ENCODE data around the gene GLG1. TPM values are rescaled to one million over a fixed set of nuclear protein-coding genes. Genes with fewer than 3 reads are reported as not detected.
A peak's percentile ranks its signal among the peaks of the same experiment; 100 is the strongest.
"Not testable (repeated sequence)": the region's sequence is repeated elsewhere in the genome, so short reads cannot be mapped to it uniquely, and the experiment has no call there.

GLG1 gene
- 117 TPM in 2 replicates for total RNA-seq (2021)
- Bru-seq, nascent RNA = percentile 82 among the genes with signal in this experiment
- BruChase-seq, experiment 1, labeled RNA remaining after a 2-hour chase = percentile 75 among the genes with signal in this experiment
- BruChase-seq, experiment 2, labeled RNA remaining after a 6-hour chase = percentile 80 among the genes with signal in this experiment
- long read RNA-seq, full-length matches to known transcripts = 33 of 65 reads
- long read RNA-seq, partial matches to known transcripts = 8 of 65 reads
- long read RNA-seq, other reads (novel, unspliced or antisense) = 24 of 65 reads

- H3K36me3 ChIP-seq (ENCODE audit: low read depth) = no peaks in the 10 kb centered on the region
- H4K20me1 ChIP-seq (ENCODE audit: insufficient read depth) = peaks cover 26% of the 10 kb centered on the region; the same call in 1 of the 2 replicates
- CTCF ChIA-PET = interaction anchor here (0.6 kb wide), 1 partner anchor 947 kb away, joined by 6 read pairs; no protein-coding TSS in a partner anchor
- no TSS peak for BruUV-seq (replicated peaks)
- no peaks in the 10 kb centered on the region for H3K9me3 ChIP-seq (ENCODE audit: insufficient read depth, low read depth)
- H3F3A ChIP-seq (ENCODE audit: insufficient read depth, low read depth) = peaks cover 17% of the 10 kb centered on the region; the same call in 1 of the 2 replicates
- no peaks in the 10 kb centered on the region for H3K9me2 ChIP-seq (ENCODE audit: insufficient read depth)
- POLR2A ChIA-PET (ENCODE audit: unreplicated experiment) = interaction anchor here (0.6 to 0.7 kb wide), 4 partner anchors 127 to 1571 kb away, joined by 3 to 8 read pairs (median 5); no protein-coding TSS in a partner anchor
- peak; percentile 74 to 86 for DNase-seq
- peak within 1 kb of the TSS; percentile 99 for H2AFZ ChIP-seq
- H3K4me3 ChIP-seq = peak within 1 kb of the TSS; percentile 98
- peaks cover 51% of the 10 kb centered on the region for H3K79me2 ChIP-seq (ENCODE audit: low read depth)
- peaks cover 33% of the 10 kb centered on the region for H3K4me1 ChIP-seq (replicated peaks; ENCODE audit: insufficient read depth)
- intact Hi-C loops (cut with micrococcal nuclease; ENCODE audit: unreplicated experiment) = loop anchor here (5.0 to 10.0 kb wide), 3 partner anchors 122 to 242 kb away; no protein-coding TSS in a partner anchor
- no peak for TF ChIP-seq EZH2 (IDR thresholded peaks at IDR 0.05; ENCODE audit: low read depth)
- H3K27me3 ChIP-seq (ENCODE audit: insufficient read depth, low read depth) = no peaks in the 10 kb centered on the region
- H3K27ac ChIP-seq = peak within 1 kb of the TSS; percentile 69
- H3K4me2 ChIP-seq = peak within 1 kb of the TSS; percentile 100
These were observed at the start of gene GLG1 for GRCh38 chr16:74606521-74607309. TSS of gene GLG1 (minus strand) at chr16:74607114. CDS start at chr16:74607094, 20 bp downstream.

- peaks cover 86% of the 10 kb centered on the region for H3K79me2 ChIP-seq (ENCODE audit: low read depth)
- POLR2A ChIA-PET (ENCODE audit: unreplicated experiment) = no interaction called here
These were observed 47.7 kb upstream of the GLG1 start for GRCh38 chr16:74654536-74655050.

GRCh38 chr16:74652883-74653282 is 46.0 kb upstream of the GLG1 start:
- POLR2A ChIA-PET (ENCODE audit: unreplicated experiment); H2AFZ ChIP-seq; H3K9me3 ChIP-seq (ENCODE audit: insufficient read depth, low read depth); H3K4me1 ChIP-seq (replicated peaks; ENCODE audit: insufficient read depth); BruUV-seq (replicated peaks); CTCF ChIA-PET; DNase-seq; H3K4me2 ChIP-seq; H3K4me3 ChIP-seq; intact Hi-C loops (cut with micrococcal nuclease; ENCODE audit: unreplicated experiment); H3K9me2 ChIP-seq (ENCODE audit: insufficient read depth); H3K27me3 ChIP-seq (ENCODE audit: insufficient read depth, low read depth): not testable (repeated sequence)
- Histone ChIP-seq H3K36me3 (ENCODE audit: low read depth) (peaks cover 31% of the 10 kb centered on the region), H4K20me1 (ENCODE audit: insufficient read depth) (peaks cover 49% of the 10 kb centered on the region), H3F3A (ENCODE audit: insufficient read depth, low read depth) (peaks cover 29% of the 10 kb centered on the region), H3K79me2 (ENCODE audit: low read depth) (peaks cover 69% of the 10 kb centered on the region), H3K27ac (0 out of 2 replicates have a peak overlapping the region, but pooled peaks have one; percentile 6)

More at GRCh38 chr16:74654536-74655050, 47.7 kb upstream of the GLG1 start:
- Histone ChIP-seq H3K4me3 (no peak overlapping the region), H3K4me2 (no peak overlapping the region), H2AFZ (no peak overlapping the region), H3K4me1 (replicated peaks; ENCODE audit: insufficient read depth) (0 out of 2 replicates have a peak, but pooled peaks cover 8% of the 10 kb centered on the region), H3K27ac (no peak overlapping the region), H4K20me1 (ENCODE audit: insufficient read depth) (peaks cover 62% of the 10 kb centered on the region), H3K9me3 (ENCODE audit: insufficient read depth, low read depth) (no peaks in the 10 kb centered on the region), H3K36me3 (ENCODE audit: low read depth) (peaks cover 31% of the 10 kb centered on the region), H3K27me3 (ENCODE audit: insufficient read depth, low read depth) (no peaks in the 10 kb centered on the region), H3F3A (ENCODE audit: insufficient read depth, low read depth) (peaks cover 29% of the 10 kb centered on the region), H3K9me2 (ENCODE audit: insufficient read depth) (no peaks in the 10 kb centered on the region)
- intact Hi-C loops (cut with micrococcal nuclease; ENCODE audit: unreplicated experiment) = no loop called here
- CTCF ChIA-PET = no interaction called here
- no TSS peak for BruUV-seq (replicated peaks)
- no peak for DNase-seq
- TF ChIP-seq CTCF (conservative IDR thresholded peaks at IDR 0.05) (no peak), EZH2 (IDR thresholded peaks at IDR 0.05; ENCODE audit: low read depth) (no peak)

All from PC-9 (cell line).